Thyroid gland (tissue), 4 donors: ENCODE results near the gene CSAD.

Experiments
- CTCF ChIP-seq, 6 experiments: fragments of 200-600 bp in 3 of 6; fragments of 450-650 bp in 3 of 6; sonication (generic) in 3 of 6; IDR thresholded peaks; one replicate each; pipeline ENCODE4 v1.5.1; 2016 to 2019; ENCODE audit warnings: antibody characterized with exemption in 6 of 6, mild to moderate bottlenecking in 2 of 6, inconsistent platforms in 1 of 6, moderate library complexity in 1 of 6
- POLR2A ChIP-seq, 2 donors: fragments of 450-650 bp; IDR thresholded peaks; one replicate each; pipeline ENCODE4 v1.6.1; 2017; ENCODE audit warnings: antibody characterized with exemption in 2 of 2, mild to moderate bottlenecking in 2 of 2, moderate library complexity in 1 of 2

- no peak for TF ChIP-seq CTCF (IDR thresholded peaks at IDR 0.05)
- TF ChIP-seq POLR2A (IDR thresholded peaks at IDR 0.05): no peak
These were observed 11.1 kb downstream of the CSAD start for GRCh38 chr12:53169644-53170043.
